ENCODE measurements around the gene MRGPRE. TPM values are rescaled to one million over a fixed set of nuclear protein-coding genes. Genes with fewer than 3 reads are reported as not detected.

The MRGPRE gene
- total RNA-seq, 1 donor from 2014 or later, result 1.0 TPM

DNA sequence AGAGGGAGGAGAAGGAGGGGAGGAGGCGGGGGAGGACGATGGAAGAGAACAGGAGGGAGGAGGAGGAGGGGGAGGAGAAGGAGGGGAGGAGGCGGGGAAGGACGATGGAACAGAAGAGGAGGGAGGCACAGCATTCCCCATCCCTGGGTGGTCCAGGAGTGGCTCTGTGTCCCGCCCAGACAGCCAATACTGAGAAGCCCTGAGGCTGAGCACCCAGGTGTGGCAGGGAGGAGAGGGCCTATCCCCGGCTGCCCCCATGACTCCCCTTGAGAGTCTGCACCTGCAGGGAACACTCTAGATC lies 717 bp downstream of the MRGPRE start:
- no peak for DNase-seq
- Mint-ChIP-seq H3K36me3 (ENCODE audit: unreplicated experiment) (no peaks in the 10 kb centered on the region), H3K4me1 (ENCODE audit: low read depth, unreplicated experiment) (peaks cover 20% of the 10 kb centered on the region), H3K4me3 (ENCODE audit: unreplicated experiment) (peak overlapping the region; percentile 7), H3K9me3 (ENCODE audit: unreplicated experiment) (peaks cover 17% of the 10 kb centered on the region), H3K27me3 (ENCODE audit: unreplicated experiment) (peaks cover 20% of the 10 kb centered on the region), H3K27ac (ENCODE audit: unreplicated experiment) (peak overlapping the region; percentile 95)
- TF ChIP-seq, protein P1, sequence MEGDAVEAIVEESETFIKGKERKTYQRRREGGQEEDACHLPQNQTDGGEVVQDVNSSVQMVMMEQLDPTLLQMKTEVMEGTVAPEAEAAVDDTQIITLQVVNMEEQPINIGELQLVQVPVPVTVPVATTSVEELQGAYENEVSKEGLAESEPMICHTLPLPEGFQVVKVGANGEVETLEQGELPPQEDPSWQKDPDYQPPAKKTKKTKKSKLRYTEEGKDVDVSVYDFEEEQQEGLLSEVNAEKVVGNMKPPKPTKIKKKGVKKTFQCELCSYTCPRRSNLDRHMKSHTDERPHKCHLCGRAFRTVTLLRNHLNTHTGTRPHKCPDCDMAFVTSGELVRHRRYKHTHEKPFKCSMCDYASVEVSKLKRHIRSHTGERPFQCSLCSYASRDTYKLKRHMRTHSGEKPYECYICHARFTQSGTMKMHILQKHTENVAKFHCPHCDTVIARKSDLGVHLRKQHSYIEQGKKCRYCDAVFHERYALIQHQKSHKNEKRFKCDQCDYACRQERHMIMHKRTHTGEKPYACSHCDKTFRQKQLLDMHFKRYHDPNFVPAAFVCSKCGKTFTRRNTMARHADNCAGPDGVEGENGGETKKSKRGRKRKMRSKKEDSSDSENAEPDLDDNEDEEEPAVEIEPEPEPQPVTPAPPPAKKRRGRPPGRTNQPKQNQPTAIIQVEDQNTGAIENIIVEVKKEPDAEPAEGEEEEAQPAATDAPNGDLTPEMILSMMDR (IDR thresholded peaks at IDR 0.05; ENCODE audit: partially characterized antibody, unreplicated experiment), result no peak

GRCh38 chr11:3230636-3231549 lies 1.3 kb downstream of the MRGPRE start:
- Mint-ChIP-seq H3K36me3 (ENCODE audit: unreplicated experiment) (no peaks in the 10 kb centered on the region), H3K27me3 (ENCODE audit: unreplicated experiment) (peaks cover 20% of the 10 kb centered on the region), H3K4me1 (ENCODE audit: low read depth, unreplicated experiment) (peaks cover 22% of the 10 kb centered on the region), H3K27ac (ENCODE audit: unreplicated experiment) (peak overlapping the region; percentile 95), H3K4me3 (ENCODE audit: unreplicated experiment) (peak overlapping the region; percentile 7), H3K9me3 (ENCODE audit: unreplicated experiment) (peaks cover 18% of the 10 kb centered on the region)
- no peak for DNase-seq
- TF ChIP-seq, protein P1 (IDR thresholded peaks at IDR 0.05; ENCODE audit: partially characterized antibody, unreplicated experiment), result no peak

DNA sequence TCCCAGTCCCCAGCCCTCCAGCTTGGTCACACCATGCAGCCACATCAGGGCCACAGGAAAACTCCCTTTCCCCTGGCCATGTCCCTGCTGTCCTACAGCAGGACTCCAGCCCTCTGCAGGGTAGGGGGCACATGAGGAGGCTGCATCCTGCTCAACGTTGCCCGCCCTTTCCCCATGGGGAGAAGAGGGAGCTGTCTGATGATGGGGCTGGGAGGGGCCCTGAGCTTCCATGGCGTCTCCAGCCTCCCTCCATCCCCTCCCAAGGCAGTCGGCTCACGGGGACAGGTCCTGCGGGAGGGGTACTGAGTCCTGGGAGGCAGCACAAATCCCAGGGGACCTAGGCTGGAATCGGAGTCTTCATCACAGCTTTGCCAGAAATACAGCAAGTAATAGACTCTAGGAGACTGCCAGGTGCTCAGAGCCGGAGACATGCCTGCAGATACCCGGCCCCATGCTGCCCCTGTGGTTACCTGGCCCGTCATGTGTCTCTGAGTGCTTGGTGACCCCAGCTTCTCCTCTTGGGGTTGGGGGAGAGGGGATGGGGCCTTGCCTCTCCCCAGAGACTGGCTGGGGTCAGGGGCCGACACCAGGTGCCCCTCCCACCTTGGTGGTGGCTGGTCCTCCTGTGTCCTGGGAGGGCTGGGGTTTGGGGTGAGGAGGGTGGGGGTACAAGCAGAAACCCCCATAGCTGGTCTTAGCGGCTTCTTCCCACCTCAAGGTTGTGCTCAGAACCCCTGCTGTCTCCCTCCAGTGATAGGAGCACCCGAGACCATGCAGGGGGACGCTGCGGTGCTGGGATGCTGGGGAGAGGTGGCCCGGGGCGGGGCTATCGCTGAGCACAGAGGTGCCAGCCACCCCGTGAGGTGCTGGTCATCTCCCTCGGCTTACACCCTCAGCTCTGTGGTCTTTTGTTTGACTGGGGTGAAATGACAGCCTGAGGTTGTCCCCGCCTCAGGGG lies 2.3 kb downstream of the MRGPRE start:
- peaks cover 22% of the 10 kb centered on the region for H3K4me1 Mint-ChIP-seq (ENCODE audit: low read depth, unreplicated experiment)
- no peak for DNase-seq
- H3K27me3 Mint-ChIP-seq (ENCODE audit: unreplicated experiment), result peaks cover 16% of the 10 kb centered on the region
- no peak overlapping the region for H3K4me3 Mint-ChIP-seq (ENCODE audit: unreplicated experiment)
- no peak overlapping the region for H3K27ac Mint-ChIP-seq (ENCODE audit: unreplicated experiment)
- no peaks in the 10 kb centered on the region for H3K36me3 Mint-ChIP-seq (ENCODE audit: unreplicated experiment)
- peaks cover 17% of the 10 kb centered on the region for H3K9me3 Mint-ChIP-seq (ENCODE audit: unreplicated experiment)
- TF ChIP-seq, protein P1 (IDR thresholded peaks at IDR 0.05; ENCODE audit: partially characterized antibody, unreplicated experiment), result no peak

DNA sequence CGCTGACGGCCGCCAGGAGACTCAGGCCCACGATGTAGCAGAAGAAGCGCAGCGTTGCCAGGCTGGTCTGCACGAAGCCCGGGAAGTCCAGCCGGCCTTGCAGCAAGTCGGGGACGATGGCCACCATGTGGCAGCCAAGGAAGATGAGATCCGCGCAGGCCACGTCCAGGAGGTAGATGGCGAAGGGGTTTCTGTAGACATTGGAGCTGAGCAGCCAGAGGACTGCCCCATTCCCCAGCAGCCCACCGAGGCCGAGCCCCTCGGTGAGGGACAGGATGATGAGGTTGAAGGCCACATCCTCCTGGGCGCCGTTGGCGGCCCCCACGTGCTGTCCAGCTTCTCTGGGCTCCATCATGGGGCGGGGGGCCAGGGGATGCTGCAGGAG lies 3.8 kb downstream of the MRGPRE start:
- TF ChIP-seq, protein P1 (IDR thresholded peaks at IDR 0.05; ENCODE audit: partially characterized antibody, unreplicated experiment), result no peak
- Mint-ChIP-seq H3K4me1 (ENCODE audit: low read depth, unreplicated experiment) (peaks cover 32% of the 10 kb centered on the region), H3K4me3 (ENCODE audit: unreplicated experiment) (no peak overlapping the region), H3K36me3 (ENCODE audit: unreplicated experiment) (no peaks in the 10 kb centered on the region), H3K27ac (ENCODE audit: unreplicated experiment) (no peak overlapping the region), H3K27me3 (ENCODE audit: unreplicated experiment) (peaks cover 12% of the 10 kb centered on the region), H3K9me3 (ENCODE audit: unreplicated experiment) (peaks cover 17% of the 10 kb centered on the region)
- DNase-seq, result no peak

Data from glutamatergic neuron (in vitro differentiated cells).